HEK293 (cell line): ENCODE measurements around the gene HPD.
A peak's percentile ranks its signal among the peaks of the same experiment; 100 is the strongest.

Source experiments
- CTCF ChIA-PET: fragments of 350-600 bp; formaldehyde crosslinking; extraction: SDS; loops from one replicate; lab custom pipeline; 2021; ENCODE audit warnings: antibody characterized with exemption; lab: Yijun Ruan, JAX
- POLR2A ChIA-PET: fragments of 300-600 bp; formaldehyde crosslinking; extraction: SDS; loops from one replicate; lab custom pipeline; 2020; ENCODE audit warnings: antibody characterized with exemption, inconsistent platforms; lab: Yijun Ruan, JAX
- H3K27ac ChIP-seq: fragments of 200-500 bp; sonication (Bioruptor generic); 2 replicates; pipeline ENCODE4 v1.5.1; 2014; ENCODE audit warnings: low read depth, low read length, control low read depth, inconsistent platforms; ENCODE audit errors: extremely low read depth
- H3K36me3 ChIP-seq, 2 experiments: fragments of 200-500 bp in 1 of 2; sonication (Bioruptor generic) in 1 of 2; 1 replicate in 1 of 2; 2 replicates in 1 of 2; pipeline ENCODE4 v1.5.1; 2014 to 2017; ENCODE audit warnings: inconsistent platforms in 2 of 2, low read length in 2 of 2; ENCODE audit not compliant: control insufficient read depth in 2 of 2, insufficient read depth in 1 of 2
- H3K4me1 ChIP-seq: fragments of 200-500 bp; sonication (Bioruptor generic); 2 replicates; pipeline ENCODE4 v1.5.1; 2014; ENCODE audit warnings: mild to moderate bottlenecking, low read length, inconsistent platforms; ENCODE audit not compliant: control insufficient read depth, insufficient read depth
- H3K4me3 ChIP-seq: 2 replicates; pipeline ENCODE4 v1.5.1; 2011; ENCODE audit warnings: low read depth, mild to moderate bottlenecking, control low read depth, low read length, moderate library complexity
- H3K9me3 ChIP-seq: fragments of 200-500 bp; sonication (Bioruptor generic); 2 replicates; pipeline ENCODE4 v1.5.1; 2014; ENCODE audit warnings: low read depth, low read length, inconsistent platforms; ENCODE audit not compliant: control insufficient read depth, insufficient read depth
- GLI4 ChIP-seq: fragments of 450-650 bp; formaldehyde crosslinking; IDR thresholded peaks from 2 replicates; pipeline ENCODE4 v1.5.1; 2016; ENCODE audit warnings: missing biosample characterization, missing genetic modification characterization
- HIC1 ChIP-seq: fragments of 450-650 bp; formaldehyde crosslinking; IDR thresholded peaks from 2 replicates; pipeline ENCODE4 v1.5.1; 2016; ENCODE audit warnings: missing biosample characterization, missing genetic modification characterization
- PBX3 ChIP-seq: sonication (generic); formaldehyde crosslinking; IDR thresholded peaks from 2 replicates; pipeline ENCODE4 v1.8.1; 2022; ENCODE audit warnings: mild to moderate bottlenecking, moderate library complexity, missing genetic modification reagents
- PRDM4 ChIP-seq: fragments of 450-650 bp; formaldehyde crosslinking; IDR thresholded peaks from 2 replicates; pipeline ENCODE4 v1.5.1; 2017; ENCODE audit warnings: missing biosample characterization, missing genetic modification characterization
- SP3 ChIP-seq: fragments of 450-650 bp; formaldehyde crosslinking; IDR thresholded peaks from 2 replicates; pipeline ENCODE4 v1.5.1; 2016; ENCODE audit warnings: missing biosample characterization, missing genetic modification characterization
- YY2 ChIP-seq: fragments of 450-650 bp; formaldehyde crosslinking; IDR thresholded peaks from 2 replicates; pipeline ENCODE4 v1.5.1; 2016; ENCODE audit warnings: missing biosample characterization, missing genetic modification characterization
- ZNF132 ChIP-seq: fragments of 450-650 bp; formaldehyde crosslinking; IDR thresholded peaks from 2 replicates; pipeline ENCODE4 v1.5.1; 2017; ENCODE audit warnings: missing biosample characterization, missing genetic modification characterization, borderline replicate concordance
- ZNF221 ChIP-seq: fragments of 450-650 bp; formaldehyde crosslinking; IDR thresholded peaks from 2 replicates; pipeline ENCODE4 v1.5.1; 2017; ENCODE audit warnings: missing biosample characterization, missing genetic modification characterization, borderline replicate concordance
- ZNF266 ChIP-seq: fragments of 450-650 bp; formaldehyde crosslinking; IDR thresholded peaks from 2 replicates; pipeline ENCODE4 v1.5.1; 2016; ENCODE audit warnings: missing biosample characterization, missing genetic modification characterization, low read depth
- ZNF274 ChIP-seq, 2 experiments: fragments of 200-500 bp in 1 of 2; fragments of 450-650 bp in 1 of 2; sonication (Bioruptor generic) in 1 of 2; formaldehyde crosslinking in 1 of 2; IDR thresholded peaks; 2 replicates each; pipeline versions ENCODE4 v1.5.1 to v1.6.1; 2014 to 2016; ENCODE audit warnings: borderline replicate concordance in 1 of 2, inconsistent platforms in 1 of 2, low read length in 1 of 2, missing biosample characterization in 1 of 2, missing genetic modification characterization in 1 of 2
- ZNF280D ChIP-seq: fragments of 450-650 bp; formaldehyde crosslinking; IDR thresholded peaks from 2 replicates; pipeline ENCODE4 v1.5.1; 2016; ENCODE audit warnings: missing biosample characterization, missing genetic modification characterization
- ZNF335 ChIP-seq: fragments of 450-650 bp; formaldehyde crosslinking; conservative IDR thresholded peaks from 2 replicates; pipeline ENCODE4 v1.5.1; 2016; ENCODE audit warnings: missing biosample characterization, missing genetic modification characterization
- ZNF362 ChIP-seq: fragments of 450-650 bp; formaldehyde crosslinking; IDR thresholded peaks from 2 replicates; pipeline ENCODE4 v1.5.1; 2016; ENCODE audit warnings: missing biosample characterization, missing genetic modification characterization
- ZNF473 ChIP-seq: fragments of 450-650 bp; formaldehyde crosslinking; IDR thresholded peaks from 2 replicates; pipeline ENCODE4 v1.5.1; 2017; ENCODE audit warnings: missing biosample characterization, missing genetic modification characterization
- ZNF580 ChIP-seq: fragments of 450-650 bp; formaldehyde crosslinking; IDR thresholded peaks from 2 replicates; pipeline ENCODE4 v1.5.1; 2016; ENCODE audit warnings: missing biosample characterization, missing genetic modification characterization
- ZNF664 ChIP-seq: fragments of 450-650 bp; formaldehyde crosslinking; IDR thresholded peaks from 2 replicates; pipeline ENCODE4 v1.5.1; 2016; ENCODE audit warnings: missing biosample characterization, missing genetic modification characterization
- ZNF670 ChIP-seq: fragments of 450-650 bp; formaldehyde crosslinking; IDR thresholded peaks from 2 replicates; pipeline ENCODE4 v1.5.1; 2016; ENCODE audit warnings: missing biosample characterization, missing genetic modification characterization, low read depth
- TF ChIP-seq, protein P1 (sequence below): fragments of 450-650 bp; formaldehyde crosslinking; IDR thresholded peaks from 2 replicates; pipeline ENCODE4 v1.5.1; 2016; ENCODE audit warnings: missing biosample characterization, missing genetic modification characterization
- TF ChIP-seq, protein P2 (sequence below): fragments of 450-650 bp; formaldehyde crosslinking; IDR thresholded peaks from 2 replicates; pipeline ENCODE4 v1.5.1; 2016; ENCODE audit warnings: missing biosample characterization, missing genetic modification characterization

HPD gene

GRCh38 chr12:121866331-121866730, 7.7 kb upstream of the HPD start (continued):
- TF ChIP-seq PBX3 (no peak), GLI4 (no peak), ZNF266 (no peak), ZNF580 (tag by site-specific recombination) (no peak), ZNF132 (tag by site-specific recombination) (no peak), ZNF274 (IDR thresholded peaks at IDR 0.05; ENCODE audit: low read length) (no peak), ZNF274 (tag by site-specific recombination; IDR thresholded peaks at IDR 0.05; ENCODE audit: borderline replicate concordance) (no peak), HIC1 (tag by site-specific recombination) (no peak)
- TF ChIP-seq, protein P1, sequence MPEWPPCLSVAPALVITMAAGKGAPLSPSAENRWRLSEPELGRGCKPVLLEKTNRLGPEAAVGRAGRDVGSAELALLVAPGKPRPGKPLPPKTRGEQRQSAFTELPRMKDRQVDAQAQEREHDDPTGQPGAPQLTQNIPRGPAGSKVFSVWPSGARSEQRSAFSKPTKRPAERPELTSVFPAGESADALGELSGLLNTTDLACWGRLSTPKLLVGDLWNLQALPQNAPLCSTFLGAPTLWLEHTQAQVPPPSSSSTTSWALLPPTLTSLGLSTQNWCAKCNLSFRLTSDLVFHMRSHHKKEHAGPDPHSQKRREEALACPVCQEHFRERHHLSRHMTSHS (tag by site-specific recombination) = no peak
- TF ChIP-seq, protein P2, sequence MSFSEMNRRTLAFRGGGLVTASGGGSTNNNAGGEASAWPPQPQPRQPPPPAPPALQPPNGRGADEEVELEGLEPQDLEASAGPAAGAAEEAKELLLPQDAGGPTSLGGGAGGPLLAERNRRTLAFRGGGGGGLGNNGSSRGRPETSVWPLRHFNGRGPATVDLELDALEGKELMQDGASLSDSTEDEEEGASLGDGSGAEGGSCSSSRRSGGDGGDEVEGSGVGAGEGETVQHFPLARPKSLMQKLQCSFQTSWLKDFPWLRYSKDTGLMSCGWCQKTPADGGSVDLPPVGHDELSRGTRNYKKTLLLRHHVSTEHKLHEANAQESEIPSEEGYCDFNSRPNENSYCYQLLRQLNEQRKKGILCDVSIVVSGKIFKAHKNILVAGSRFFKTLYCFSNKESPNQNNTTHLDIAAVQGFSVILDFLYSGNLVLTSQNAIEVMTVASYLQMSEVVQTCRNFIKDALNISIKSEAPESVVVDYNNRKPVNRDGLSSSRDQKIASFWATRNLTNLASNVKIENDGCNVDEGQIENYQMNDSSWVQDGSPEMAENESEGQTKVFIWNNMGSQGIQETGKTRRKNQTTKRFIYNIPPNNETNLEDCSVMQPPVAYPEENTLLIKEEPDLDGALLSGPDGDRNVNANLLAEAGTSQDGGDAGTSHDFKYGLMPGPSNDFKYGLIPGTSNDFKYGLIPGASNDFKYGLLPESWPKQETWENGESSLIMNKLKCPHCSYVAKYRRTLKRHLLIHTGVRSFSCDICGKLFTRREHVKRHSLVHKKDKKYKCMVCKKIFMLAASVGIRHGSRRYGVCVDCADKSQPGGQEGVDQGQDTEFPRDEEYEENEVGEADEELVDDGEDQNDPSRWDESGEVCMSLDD (tag by site-specific recombination) = no peak

- Histone ChIP-seq H3K27ac (no peak overlapping the region), H3K9me3 (no peaks in the 10 kb centered on the region), H3K4me3 (no peak overlapping the region), H3K36me3 (no peaks in the 10 kb centered on the region), H3K4me1 (peaks cover 8% of the 10 kb centered on the region; the same call in 1 of the 2 replicates)
- POLR2A ChIA-PET = interaction anchor here (0.9 to 1.4 kb wide), 2 partner anchors 27 to 98 kb away, joined by 3 read pairs; partner anchors contain the start of gene PSMD9
- CTCF ChIA-PET = interaction anchor here (0.6 to 3.8 kb wide), 3 partner anchors 32 to 68 kb away, joined by 4 to 22 read pairs (median 6); partner anchors contain the start of gene RHOF
- TF ChIP-seq ZNF221 (tag by site-specific recombination) (no peak), YY2 (tag by site-specific recombination) (no peak), SP3 (tag by site-specific recombination) (no peak), ZNF362 (peak; percentile 39; the same call in 1 of the 2 replicates), ZNF335 (peak; percentile 67), ZNF473 (no peak), ZNF670 (no peak), PRDM4 (tag by site-specific recombination) (peak; percentile 80), ZNF280D (tag by site-specific recombination) (no peak), ZNF664 (tag by site-specific recombination) (no peak)
Measured at GRCh38 chr12:121861636-121862254, 3.1 kb upstream of the HPD start.
